ENCODE measurements around the gene CA10. TPM values are rescaled to one million over a fixed set of nuclear protein-coding genes. Genes with fewer than 3 reads are reported as not detected.

CA10 gene
- polyA plus RNA-seq, 1 donor from 2014 or later = 6.2 TPM

DNA sequence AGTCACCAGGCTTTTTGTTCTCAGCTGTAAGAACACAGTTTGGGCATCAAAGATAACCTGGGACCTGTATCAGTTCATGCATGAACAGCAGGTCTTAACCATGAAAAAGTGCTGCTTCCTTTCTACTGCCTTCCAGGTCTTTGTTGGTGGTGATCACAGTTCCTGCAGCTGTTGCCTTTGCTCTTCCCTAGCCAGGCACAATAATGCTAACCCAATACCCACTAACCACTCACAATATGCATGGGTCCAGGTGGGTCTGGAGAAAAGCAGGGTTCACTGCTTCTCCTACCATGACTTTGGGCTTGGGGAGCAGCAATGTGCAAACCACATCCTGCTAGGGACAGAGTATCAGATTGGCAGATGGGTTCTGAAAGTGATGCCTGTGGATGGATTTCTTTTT is 501.3 kb downstream of the CA10 start:
- Histone ChIP-seq H2AFZ (ENCODE audit: low read depth, low read length) (no peak overlapping the region), H3K9ac (ENCODE audit: low read length) (no peak overlapping the region), H3K36me3 (ENCODE audit: insufficient read depth, low read length) (no peaks in the 10 kb centered on the region), H3K79me2 (replicated peaks; ENCODE audit: insufficient read depth, low read length) (no peaks in the 10 kb centered on the region), H3K9me3 (ENCODE audit: low read length) (no peaks in the 10 kb centered on the region), H3K9me2 (ENCODE audit: insufficient read depth, low read length) (no peaks in the 10 kb centered on the region), H4K20me1 (ENCODE audit: insufficient read depth) (no peaks in the 10 kb centered on the region), H3K27ac (ENCODE audit: low read length) (no peak overlapping the region), H3K4me2 (ENCODE audit: low read length) (no peak overlapping the region), H3K27me3 (ENCODE audit: insufficient read depth, low read depth, low read length) (no peaks in the 10 kb centered on the region), H3F3A (ENCODE audit: insufficient read depth, low read length, poor library complexity, severe bottlenecking) (no peaks in the 10 kb centered on the region), H3K4me3 (ENCODE audit: low read length) (no peak overlapping the region)
- TF ChIP-seq TAF1 (IDR thresholded peaks at IDR 0.05; ENCODE audit: low read depth) (no peak), RAD21 (conservative IDR thresholded peaks at IDR 0.05) (no peak), EP300 (conservative IDR thresholded peaks at IDR 0.05; ENCODE audit: poor library complexity, severe bottlenecking) (no peak), MXI1 (conservative IDR thresholded peaks at IDR 0.05; ENCODE audit: poor library complexity, severe bottlenecking) (no peak), POLR2AphosphoS5 (IDR thresholded peaks at IDR 0.05) (no peak), EZH2 (IDR thresholded peaks at IDR 0.05; ENCODE audit: borderline replicate concordance, insufficient read depth, low read length, poor library complexity, severe bottlenecking) (no peak), SMC3 (conservative IDR thresholded peaks at IDR 0.05; ENCODE audit: poor library complexity) (no peak)
- TF ChIP-seq, protein P1, sequence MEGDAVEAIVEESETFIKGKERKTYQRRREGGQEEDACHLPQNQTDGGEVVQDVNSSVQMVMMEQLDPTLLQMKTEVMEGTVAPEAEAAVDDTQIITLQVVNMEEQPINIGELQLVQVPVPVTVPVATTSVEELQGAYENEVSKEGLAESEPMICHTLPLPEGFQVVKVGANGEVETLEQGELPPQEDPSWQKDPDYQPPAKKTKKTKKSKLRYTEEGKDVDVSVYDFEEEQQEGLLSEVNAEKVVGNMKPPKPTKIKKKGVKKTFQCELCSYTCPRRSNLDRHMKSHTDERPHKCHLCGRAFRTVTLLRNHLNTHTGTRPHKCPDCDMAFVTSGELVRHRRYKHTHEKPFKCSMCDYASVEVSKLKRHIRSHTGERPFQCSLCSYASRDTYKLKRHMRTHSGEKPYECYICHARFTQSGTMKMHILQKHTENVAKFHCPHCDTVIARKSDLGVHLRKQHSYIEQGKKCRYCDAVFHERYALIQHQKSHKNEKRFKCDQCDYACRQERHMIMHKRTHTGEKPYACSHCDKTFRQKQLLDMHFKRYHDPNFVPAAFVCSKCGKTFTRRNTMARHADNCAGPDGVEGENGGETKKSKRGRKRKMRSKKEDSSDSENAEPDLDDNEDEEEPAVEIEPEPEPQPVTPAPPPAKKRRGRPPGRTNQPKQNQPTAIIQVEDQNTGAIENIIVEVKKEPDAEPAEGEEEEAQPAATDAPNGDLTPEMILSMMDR (IDR thresholded peaks at IDR 0.05; ENCODE audit: poor library complexity, severe bottlenecking) = no peak
- TF ChIP-seq, protein P2, sequence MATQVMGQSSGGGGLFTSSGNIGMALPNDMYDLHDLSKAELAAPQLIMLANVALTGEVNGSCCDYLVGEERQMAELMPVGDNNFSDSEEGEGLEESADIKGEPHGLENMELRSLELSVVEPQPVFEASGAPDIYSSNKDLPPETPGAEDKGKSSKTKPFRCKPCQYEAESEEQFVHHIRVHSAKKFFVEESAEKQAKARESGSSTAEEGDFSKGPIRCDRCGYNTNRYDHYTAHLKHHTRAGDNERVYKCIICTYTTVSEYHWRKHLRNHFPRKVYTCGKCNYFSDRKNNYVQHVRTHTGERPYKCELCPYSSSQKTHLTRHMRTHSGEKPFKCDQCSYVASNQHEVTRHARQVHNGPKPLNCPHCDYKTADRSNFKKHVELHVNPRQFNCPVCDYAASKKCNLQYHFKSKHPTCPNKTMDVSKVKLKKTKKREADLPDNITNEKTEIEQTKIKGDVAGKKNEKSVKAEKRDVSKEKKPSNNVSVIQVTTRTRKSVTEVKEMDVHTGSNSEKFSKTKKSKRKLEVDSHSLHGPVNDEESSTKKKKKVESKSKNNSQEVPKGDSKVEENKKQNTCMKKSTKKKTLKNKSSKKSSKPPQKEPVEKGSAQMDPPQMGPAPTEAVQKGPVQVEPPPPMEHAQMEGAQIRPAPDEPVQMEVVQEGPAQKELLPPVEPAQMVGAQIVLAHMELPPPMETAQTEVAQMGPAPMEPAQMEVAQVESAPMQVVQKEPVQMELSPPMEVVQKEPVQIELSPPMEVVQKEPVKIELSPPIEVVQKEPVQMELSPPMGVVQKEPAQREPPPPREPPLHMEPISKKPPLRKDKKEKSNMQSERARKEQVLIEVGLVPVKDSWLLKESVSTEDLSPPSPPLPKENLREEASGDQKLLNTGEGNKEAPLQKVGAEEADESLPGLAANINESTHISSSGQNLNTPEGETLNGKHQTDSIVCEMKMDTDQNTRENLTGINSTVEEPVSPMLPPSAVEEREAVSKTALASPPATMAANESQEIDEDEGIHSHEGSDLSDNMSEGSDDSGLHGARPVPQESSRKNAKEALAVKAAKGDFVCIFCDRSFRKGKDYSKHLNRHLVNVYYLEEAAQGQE (IDR thresholded peaks at IDR 0.05; ENCODE audit: borderline replicate concordance) = no peak

DNA sequence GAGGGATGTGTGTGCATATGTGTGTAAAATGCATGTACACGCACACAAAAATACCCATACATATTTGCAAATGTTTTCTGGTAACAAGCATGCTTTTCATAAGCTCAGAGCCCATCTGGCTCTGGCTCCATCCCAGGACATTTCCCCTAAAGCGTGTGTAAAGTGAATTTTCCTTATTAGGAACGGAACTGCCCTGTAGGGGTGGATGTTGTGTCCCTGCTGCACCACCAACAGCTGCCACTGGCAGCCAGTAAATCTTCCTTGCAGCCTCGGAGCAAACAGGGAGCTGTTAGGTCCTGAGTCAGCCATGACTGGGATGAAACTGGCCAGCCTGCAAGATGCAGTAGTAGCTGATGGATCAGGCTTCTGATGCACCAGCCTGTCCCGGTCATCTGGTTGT is 504.6 kb downstream of the CA10 start:
- no peaks in the 10 kb centered on the region for H4K20me1 ChIP-seq (ENCODE audit: insufficient read depth)
- H3K79me2 ChIP-seq (replicated peaks; ENCODE audit: insufficient read depth, low read length) = no peaks in the 10 kb centered on the region
- no peaks in the 10 kb centered on the region for H3K36me3 ChIP-seq (ENCODE audit: insufficient read depth, low read length)
- H3K9ac ChIP-seq (ENCODE audit: low read length) = no peak overlapping the region
- H2AFZ ChIP-seq (ENCODE audit: low read depth, low read length) = no peak overlapping the region
- TF ChIP-seq, protein P2 (IDR thresholded peaks at IDR 0.05; ENCODE audit: borderline replicate concordance) = no peak
- TF ChIP-seq TAF1 (IDR thresholded peaks at IDR 0.05; ENCODE audit: low read depth) = no peak
- TF ChIP-seq POLR2AphosphoS5 (IDR thresholded peaks at IDR 0.05) = no peak
- TF ChIP-seq, protein P1 (IDR thresholded peaks at IDR 0.05; ENCODE audit: poor library complexity, severe bottlenecking) = no peak
- no peak for TF ChIP-seq EP300 (conservative IDR thresholded peaks at IDR 0.05; ENCODE audit: poor library complexity, severe bottlenecking)
- no peak for TF ChIP-seq MXI1 (conservative IDR thresholded peaks at IDR 0.05; ENCODE audit: poor library complexity, severe bottlenecking)
- TF ChIP-seq EZH2 (IDR thresholded peaks at IDR 0.05; ENCODE audit: borderline replicate concordance, insufficient read depth, low read length, poor library complexity, severe bottlenecking) = no peak
- no peak for TF ChIP-seq SMC3 (conservative IDR thresholded peaks at IDR 0.05; ENCODE audit: poor library complexity)
- TF ChIP-seq RAD21 (conservative IDR thresholded peaks at IDR 0.05) = no peak
- no peaks in the 10 kb centered on the region for H3K27me3 ChIP-seq (ENCODE audit: insufficient read depth, low read depth, low read length)
- no peak overlapping the region for H3K4me2 ChIP-seq (ENCODE audit: low read length)
- no peaks in the 10 kb centered on the region for H3K9me3 ChIP-seq (ENCODE audit: low read length)
- H3K9me2 ChIP-seq (ENCODE audit: insufficient read depth, low read length) = no peaks in the 10 kb centered on the region
- no peaks in the 10 kb centered on the region for H3F3A ChIP-seq (ENCODE audit: insufficient read depth, low read length, poor library complexity, severe bottlenecking)
- no peak overlapping the region for H3K4me3 ChIP-seq (ENCODE audit: low read length)
- H3K27ac ChIP-seq (ENCODE audit: low read length) = no peak overlapping the region
